Measurements from ENCODE around the gene MYLK2.
"Not testable (repeated sequence)": the region's sequence is repeated elsewhere in the genome, so short reads cannot be mapped to it uniquely, and the experiment has no call there.

MYLK2 gene

DNA sequence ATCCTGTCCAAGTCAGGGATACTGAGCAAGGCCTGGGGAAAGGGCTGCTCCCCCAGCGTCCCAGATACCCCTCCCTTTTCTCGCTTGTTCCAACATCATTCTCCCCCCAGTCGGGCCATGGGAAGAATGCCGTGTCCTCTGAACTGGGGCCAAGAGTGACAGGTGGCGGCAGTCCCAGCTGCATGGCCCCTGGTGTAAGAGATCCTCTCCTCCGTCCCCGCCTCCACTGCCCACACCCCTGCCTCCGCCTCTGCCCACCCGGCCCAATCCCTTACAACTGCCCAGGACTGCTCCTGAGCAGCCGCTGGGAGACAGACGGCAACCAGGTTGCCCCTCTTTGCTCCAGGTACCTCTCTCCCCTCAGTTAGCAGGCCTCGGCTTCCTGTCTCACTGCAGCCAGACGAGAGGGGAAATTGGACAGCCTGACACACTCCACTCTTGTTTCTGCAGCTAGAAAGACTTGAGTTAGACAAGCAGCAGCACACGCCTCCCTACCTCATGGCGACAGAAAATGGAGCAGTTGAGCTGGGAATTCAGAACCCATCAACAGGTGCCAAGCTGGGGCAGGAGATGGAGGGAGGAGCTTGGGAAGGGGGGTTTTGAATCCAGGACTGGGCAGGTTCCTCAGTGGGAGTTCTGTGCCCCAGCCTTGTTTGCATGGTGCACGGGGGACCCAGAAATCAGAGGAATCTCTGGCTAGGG, at the start of gene MYLK2:
MYLK2 (plus strand) TSS at position 274 of the 702 bp plus-strand sequence; CDS start at position 499, 225 bp downstream.
- no peak for DNase-seq

DNA sequence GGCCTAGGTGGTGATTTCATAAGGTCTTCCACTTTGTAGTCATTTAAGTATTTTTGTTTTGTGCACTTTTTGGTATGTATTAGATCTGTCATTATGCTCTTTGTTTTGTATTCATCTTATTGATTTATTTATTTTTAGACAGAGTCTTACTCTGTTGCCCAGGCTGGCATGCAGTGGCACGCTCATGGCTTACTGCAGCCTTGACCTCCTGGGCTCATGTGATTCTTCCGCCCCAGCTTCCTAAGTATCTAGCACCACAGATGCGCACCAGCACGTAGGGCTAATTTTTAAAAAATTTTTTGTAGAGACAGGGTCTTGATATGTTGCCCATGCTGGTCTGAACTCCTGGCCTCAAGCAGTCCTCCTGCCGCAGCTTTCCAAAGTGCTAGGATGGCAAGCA, 49.5 kb upstream of the MYLK2 start:
- DNase-seq: no peak

DNA sequence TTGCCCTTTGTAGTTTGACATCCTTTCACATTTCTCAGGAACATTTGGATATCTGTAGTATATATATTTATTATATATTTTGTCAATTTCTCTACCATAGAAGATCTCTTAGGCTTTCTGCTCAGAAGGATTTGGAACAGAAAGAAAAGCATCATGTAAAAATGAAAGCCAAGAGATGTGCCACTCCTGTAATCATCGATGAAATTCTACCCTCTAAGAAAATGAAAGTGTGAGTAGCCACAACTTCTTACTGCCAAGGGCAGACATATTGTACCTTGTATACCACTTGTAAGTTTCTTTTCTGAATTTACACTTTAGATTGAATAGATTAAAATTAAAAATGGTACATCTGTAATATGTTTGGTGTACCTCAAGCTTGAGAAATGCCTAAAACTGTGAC, 48.9 kb upstream of the MYLK2 start:
- DNase-seq: no peak

DNA sequence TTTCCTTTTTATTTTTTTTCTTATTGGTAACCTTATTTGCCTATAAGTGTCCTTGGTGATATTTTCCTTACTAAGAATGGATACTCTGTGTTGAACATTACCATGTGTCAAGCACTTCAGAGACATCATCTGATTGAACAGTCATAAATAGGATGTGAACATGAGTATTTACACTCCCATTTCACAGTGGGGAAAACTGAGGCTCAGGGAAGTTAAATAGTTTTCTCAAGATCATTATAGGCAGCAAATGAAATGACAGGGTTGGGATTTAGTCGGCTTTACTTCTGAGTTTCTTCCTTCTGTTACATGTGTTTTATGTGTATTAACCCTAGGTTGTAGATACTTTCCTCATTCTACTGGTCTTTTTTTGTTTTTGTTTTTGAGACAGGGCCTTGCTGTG, 44.7 kb upstream of the MYLK2 start:
- no peak for DNase-seq

DNA sequence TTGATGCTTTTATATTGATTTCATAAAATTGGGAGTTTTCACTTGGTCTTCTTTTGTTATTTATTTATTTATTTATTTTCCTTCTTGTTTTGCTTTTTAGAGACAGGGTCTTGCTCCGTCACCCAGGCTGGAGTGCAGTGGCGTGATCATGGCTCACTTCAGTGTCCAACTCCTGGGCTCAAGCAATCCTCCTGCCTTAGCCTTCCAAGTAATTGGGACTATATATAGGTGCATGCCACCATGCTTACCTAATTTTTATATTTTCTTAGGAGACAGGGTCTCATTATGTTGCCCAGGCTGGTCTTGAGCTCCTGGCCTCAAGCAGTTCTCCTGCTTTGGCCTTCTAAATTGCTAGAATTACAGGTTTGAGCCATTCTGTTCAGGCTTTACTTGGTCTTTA, 38.3 kb upstream of the MYLK2 start:
- DNase-seq: no peak

DNA sequence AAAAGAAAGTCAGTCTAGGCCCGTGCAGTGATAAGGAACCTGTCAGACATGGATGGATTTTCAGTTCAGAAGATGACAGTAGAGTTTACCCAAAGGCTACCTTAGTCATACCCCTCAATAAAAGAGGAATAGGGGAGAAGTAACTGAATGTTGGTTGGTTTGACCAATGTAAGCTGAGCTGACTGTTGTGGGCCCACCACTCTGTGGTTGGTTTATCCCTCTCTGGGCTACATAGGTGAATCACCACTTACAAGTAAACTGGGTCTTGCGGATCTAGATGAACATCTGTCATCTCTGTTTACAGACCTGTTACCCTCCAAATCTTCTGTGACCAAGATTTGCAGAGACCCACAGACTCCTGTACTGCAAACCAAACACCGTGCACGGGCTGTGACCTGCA, 37.2 kb upstream of the MYLK2 start:
- DNase-seq: no peak

DNA sequence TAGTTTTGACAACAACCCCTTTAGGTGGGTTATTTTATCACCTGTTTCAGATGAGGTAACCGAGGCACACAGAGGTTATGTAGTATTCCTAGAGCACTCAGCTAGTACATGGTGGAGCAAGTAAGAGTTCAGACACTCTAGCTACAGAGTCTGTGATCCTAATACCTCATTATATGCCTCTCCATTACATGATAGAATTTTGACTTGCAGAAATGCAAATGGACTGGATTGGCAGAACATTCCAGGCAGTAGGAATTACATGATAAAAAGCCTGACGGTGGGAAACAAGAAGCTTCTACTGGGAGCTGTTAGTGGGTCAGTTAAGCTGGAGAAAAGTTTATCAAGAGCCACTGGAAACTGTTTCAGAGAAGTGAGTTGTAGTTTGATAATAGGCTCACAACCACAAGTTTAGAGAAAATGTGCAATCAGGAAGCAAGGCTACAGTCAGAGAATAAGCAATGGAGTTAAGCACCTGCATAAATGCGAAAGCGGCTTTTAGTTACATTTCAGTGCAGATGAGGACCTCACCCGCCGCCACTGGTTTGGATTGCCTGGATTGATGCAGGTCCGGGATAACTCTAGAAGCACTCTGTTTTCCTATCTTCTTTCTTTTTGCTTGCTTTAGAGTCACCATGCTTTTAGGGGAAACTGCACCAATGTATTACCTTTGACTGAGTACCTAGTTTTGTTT, 34.7 kb upstream of the MYLK2 start:
- no peak for DNase-seq

DNA sequence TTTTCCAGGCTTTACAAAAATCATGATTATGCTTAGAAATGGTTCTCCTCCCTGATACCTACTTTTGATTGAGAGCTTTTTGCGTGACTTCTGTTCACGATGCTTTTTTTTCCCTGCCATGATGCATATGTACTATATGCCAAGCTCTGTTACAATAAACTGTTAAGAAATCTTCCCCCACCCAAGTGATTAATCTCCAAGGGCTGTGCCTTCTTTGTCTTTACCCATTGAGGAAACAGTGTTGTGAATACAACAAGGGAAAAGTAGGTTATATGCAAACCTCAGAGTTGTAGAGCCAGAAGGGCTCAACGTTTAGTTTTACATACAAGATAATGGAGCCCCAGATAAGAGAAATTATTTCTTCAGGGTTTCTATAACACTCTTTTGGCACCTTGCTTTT, 34.1 kb upstream of the MYLK2 start:
- DNase-seq: no peak

DNA sequence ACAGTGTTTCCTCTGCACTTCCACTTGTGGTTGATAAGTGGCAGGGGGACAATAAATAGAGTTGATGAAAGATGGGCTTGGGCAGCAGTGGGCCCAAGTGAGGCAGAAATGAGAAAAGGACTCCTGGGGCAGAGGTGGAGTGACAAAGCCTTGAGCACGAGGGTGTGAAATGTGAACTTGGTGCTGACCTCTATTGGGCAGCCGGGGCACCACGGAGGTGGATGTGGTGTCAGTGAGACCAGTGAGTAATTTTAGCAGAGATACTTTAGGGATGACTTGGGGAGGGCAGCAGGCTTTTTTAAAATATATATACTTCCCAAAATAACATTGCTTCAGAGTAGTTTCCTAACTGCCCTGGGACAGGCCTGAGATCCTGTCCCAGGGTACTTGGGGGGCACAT, 30.6 kb upstream of the MYLK2 start:
- DNase-seq: no peak

DNA sequence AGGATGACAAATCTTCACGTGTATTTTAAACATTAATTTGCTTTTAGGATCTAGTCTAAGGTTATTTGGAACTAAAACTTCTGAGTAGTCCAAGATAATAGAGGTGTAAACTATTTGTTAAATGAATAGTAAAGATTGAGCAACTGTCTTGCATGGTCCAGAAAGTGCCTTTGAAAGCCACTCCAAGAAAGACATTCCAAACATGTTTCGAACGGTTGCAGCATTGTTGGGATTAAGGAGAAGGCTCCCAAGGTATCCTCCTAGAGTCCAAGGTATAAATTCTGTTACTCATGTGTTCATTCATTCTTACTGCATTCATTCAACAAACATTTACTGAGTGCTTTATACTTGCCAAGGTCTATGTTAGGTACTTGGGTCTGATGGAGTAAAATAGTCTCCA, 28.8 kb upstream of the MYLK2 start:
- no peak for DNase-seq

DNA sequence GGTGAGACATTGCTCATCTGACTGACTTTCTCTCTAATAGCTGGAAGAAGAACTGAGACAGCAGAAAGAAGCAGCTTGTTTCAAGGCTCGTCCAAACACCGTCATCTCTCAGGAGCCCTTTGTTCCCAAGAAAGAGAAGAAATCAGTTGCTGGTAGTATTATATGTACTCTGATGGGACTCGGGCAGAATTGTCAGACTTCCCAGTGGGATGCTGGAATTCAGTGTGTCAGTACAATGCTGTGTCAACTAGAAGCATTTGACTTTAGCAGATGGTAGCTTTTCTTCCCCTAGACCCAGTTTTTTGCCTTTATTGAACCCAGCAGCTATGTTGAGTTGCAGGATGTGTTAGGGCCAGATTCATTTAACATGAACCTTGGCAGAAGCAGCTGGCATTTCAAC, 21.8 kb upstream of the MYLK2 start:
- DNase-seq: no peak

DNA sequence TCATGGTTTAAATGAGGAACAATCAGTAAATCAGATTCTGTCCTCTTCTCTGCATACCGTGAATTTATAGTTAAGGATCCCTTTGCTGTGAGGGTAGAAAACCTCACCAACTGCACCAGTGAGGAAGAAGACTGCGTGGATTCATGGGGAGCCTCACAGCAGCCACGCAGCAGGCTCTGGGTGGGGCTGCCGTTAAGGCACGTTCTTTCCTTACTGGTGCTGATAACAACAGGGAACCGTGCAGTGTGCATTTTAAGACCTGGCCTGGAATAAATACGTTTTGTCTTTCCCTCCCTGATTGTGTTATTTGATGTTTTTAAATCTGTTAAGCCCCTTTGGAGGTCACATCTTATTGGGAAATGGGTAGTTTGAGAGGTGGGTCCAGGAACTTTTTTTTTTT, 17.6 kb upstream of the MYLK2 start:
- no peak for DNase-seq

DNA sequence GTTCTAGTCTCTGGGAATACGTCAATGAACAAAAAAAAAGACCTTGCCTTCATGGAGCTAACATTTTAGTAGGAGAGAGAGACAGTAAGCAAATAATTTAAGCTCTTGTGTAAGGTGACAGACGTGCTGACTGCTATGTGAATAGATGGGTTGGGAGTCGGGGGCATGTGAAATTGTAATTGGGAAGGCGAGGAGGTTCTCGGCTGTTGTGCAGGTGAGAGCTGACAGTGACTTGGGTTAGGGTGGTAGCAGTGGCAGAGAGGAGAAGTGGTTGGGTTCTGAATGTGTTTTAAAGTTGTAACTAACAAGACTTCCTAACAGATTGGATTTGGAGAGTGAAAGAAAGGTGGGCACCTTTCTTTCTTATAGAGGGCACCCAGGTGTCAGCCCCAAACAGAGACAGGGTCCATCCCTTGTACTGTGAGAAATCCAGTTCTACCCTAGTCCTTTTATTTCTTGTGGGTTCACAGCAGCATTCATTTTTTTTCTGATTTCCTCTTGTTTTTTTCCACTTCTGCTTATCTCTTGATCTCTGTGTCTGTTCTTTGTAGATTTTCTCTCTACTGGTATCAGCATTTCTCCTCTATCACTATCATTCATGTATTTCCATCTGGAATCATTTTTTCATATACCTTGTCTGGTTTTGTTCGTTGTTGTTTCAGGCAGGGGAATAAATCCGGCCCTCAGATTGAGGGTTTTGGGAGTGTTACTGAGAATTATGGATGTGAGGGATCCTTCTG, 15.4 kb upstream of the MYLK2 start:
- no peak for DNase-seq

DNA sequence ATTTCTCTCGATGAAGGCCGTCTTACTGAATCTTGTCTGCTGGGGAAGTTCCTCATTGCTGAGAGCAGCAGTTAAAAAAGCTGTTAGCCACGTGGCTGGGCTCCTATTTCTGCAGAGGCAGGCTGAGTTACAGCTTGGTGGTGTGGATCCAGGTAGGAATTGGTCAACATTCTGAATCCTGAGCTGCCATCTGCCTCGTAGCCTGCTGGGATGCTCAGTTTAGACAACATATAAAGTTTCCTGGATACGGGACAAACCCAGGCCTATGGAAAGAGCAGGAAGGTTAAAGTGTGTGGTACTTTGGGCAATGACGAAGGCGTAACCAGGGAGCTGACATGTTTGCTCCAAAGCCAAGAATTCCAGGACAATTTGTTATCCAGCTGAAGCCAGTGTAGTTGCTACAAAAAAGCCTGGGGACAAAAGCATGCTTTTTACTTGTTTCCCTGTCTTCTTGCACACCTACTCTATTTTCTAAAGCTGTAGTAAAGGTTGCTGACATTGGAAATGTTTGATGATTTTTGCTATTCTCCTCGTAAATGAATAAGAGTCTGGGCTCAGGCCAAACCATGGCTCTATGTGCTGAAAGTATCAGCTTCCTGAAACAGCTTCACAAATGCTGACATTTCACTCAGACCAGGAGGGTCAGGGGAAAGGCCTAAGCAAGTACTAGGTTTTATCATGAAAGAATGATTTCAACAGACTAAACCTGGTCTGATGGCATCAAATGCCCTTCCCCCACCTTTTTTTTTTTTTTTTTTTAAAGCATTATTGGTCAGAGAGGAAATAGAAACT, 12.4 kb upstream of the MYLK2 start:
- no peak for DNase-seq

DNA sequence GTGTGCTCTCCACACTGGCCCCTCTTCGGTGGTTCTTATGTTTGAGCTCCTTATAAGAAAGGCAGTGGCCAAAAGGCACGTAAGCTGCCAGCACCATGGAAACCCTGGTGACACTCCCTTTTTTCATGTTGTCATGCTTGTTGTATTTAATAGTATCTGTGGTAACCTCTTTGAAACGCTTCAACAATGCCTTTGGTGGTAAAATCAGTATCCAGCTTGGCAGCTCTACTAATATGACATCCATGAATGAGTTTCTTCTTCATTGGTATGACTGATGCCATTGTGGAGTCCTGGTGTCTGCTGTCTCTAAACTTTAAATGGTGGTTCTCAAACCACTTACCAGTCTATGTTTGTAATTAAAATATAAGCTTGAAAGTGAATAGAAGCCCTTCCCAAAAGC, 10.7 kb upstream of the MYLK2 start:
- no peak for DNase-seq

DNA sequence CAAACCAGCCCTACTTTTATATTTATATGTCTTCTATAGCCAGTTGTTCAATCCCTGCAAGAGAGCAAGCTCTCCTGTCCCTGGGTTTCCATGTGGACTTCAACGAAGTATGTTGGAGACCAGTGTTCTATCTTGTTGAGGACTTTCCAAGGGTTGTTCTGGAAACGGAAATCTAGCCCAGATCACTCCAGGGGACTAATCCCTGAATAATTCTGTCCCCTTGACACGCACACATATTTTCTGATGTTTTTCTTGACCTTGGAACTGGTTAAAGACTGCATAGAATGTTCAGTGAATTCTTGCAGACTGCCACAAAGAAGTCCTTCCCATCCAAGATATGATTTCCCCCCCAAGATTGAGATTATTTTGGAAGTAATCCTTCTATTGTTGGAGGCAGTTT, 9.5 kb upstream of the MYLK2 start:
- DNase-seq: no peak

DNA sequence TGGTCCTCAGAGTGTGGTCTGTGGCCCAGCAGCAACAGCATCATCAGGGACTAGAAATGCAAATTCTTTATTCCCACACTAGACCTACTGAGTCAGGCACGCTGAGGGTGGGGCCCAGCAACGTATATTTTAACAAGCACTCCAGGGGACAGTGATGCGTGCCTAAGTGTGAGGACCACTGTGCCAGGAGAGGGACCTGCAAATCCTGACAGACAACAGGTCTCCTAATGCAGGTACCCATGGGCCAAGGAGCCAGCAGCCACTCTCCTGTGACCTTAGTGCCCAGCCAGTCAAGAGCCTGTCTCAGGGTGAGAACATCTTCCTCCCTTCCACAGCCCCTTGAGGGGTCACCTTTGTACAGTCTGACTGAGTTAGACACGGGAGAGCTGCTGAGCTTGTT, 8.0 kb upstream of the MYLK2 start:
- DNase-seq: no peak

DNA sequence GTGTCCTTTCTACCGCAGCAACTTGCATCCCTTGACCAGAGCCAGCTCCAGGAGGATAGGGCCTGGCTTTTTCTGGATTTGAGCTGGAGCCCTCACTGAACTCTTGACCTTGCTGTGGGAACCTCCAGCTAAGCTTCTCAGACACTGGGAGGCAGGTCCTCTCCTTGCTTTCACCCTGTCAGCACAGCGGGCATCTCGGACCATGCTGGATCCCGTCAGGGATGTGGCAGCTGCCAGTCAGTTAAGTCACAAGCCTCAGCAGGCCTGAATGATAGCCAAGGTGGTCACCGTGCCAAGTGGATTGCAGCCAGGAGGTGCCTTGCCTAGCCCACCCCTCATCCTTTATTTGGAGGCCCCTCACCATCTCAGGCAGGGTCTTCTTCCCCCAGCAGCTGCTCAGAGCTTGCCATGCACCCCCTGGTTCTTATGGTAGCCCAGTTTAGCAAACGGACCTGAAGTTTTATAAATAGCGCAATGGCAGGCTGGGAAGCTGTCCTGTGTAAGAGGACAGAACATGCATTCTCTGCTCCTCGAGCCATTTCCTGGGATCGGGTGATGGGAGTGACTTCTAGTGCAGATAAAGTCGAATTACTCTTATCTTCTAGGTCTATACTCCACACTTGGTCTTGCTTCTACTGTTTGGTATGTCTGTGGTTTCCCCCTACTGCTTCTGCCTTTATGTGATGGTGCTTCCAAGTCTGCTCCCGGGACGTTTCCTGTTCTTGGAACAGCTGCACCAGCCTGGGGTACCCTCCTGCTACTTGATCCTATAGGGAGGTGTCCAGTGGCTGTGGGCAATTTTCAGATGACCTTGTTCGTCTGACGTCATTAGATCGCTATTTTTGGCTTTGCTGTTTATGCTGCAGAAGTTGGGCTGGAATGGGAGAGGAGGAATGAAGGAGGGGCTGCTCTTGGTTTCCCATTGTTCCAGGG, 7.1 kb upstream of the MYLK2 start:
- no peak for DNase-seq

DNA sequence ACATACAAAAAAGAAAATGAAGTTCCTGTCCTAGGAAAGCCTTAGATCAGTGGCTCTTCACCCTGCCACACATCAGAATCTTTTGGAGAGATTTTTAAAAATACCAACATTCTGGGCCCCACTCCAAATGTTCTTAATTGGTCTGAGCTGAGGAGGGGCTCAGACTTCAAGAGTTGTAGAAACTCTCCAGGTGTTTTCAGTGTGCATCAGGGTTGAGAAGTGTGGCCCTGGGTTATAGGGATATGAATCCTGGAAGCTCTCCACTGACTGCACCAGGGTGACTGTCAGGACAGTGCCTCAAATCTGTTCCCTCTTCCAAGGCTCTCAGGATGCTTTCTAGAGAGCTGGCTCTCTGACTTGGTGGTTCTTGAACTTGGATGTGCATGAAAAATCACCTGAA, 5.5 kb upstream of the MYLK2 start:
- DNase-seq: no peak

DNA sequence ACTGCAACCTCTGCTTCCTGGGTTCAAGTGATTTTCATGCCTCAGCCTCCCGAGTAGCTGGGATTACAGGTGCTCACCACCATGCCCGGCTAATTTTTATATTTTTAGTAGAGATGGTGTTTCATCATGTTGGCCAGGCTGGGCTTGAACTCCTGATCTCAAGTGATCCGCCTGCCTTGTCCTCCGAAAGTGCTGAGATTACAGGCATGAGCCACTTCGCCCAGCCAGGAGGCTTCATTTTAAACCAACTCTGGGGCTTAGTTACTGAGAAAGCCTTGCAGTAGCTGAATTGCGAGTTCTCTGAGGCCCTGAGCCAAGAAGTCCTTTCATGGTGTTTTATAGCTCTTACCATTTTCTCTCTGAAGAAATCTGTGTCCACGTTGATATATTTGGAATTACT, 5.0 kb upstream of the MYLK2 start:
- DNase-seq: not testable (repeated sequence)

DNA sequence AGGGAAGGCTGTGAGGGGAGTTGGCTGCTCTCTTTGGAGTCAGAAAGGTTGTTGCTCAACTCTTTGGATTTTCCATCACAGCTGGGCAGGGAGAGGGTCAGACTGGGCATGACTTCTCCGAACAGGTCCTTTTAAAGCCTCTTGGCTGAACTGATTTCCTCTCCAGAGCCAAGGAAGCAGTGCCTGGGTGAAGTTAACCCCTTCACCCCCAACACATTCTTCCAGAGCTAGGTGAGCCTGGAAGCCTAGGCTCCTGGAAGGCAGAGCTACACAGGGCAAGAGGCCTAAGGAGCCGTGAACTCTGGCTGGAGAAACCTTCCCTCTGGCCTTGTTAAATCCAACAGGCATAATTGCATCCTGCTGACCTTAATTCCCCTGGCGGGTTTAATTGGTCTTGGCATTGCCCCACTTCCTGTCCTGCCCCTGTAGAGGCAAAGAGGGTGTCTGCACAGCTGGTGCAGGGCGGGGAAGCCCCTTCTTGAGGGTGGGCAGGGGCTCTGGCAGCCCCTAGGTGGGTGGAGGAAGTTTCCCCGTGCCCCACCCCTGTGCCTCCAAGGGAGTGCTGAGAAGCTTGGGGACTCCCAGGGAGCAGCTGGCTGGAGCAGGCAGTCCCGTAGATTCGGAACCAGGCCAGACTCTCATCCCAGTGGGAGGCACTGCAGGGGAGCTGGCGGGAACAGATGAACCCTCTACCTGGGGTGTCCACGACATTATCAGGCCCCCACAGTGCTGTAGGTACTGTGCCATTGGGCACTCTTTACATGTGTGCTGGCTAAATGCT, 3.6 kb upstream of the MYLK2 start:
- no peak for DNase-seq

All from NCI-H1436 treated with DMSO at 0.1 percent for 48 hours (cell line).